H9 (cell line): Measurements from ENCODE around the gene CLEC4C. TPM values are rescaled to one million over a fixed set of nuclear protein-coding genes. Genes with fewer than 3 reads are reported as not detected.
A peak's percentile ranks its signal among the peaks of the same experiment; 100 is the strongest.

Source experiments
- DNase-seq: peaks from one replicate; pipeline ENCODE4 v3.0.0-alpha.2; 2017
- H2AFZ ChIP-seq: one replicate; pipeline ENCODE4 v1.6.1; 2013; ENCODE audit warnings: mild to moderate bottlenecking, low read length, control low read depth, moderate library complexity
- H2AK5ac ChIP-seq: 2 replicates; pipeline ENCODE4 v1.6.1; 2013; ENCODE audit warnings: low read length, control low read depth, mixed read lengths; ENCODE audit not compliant: insufficient read length
- H2BK120ac ChIP-seq: one replicate; pipeline ENCODE4 v1.6.1; 2013; ENCODE audit warnings: low read depth, mild to moderate bottlenecking, low read length, control low read depth, inconsistent platforms; ENCODE audit not compliant: poor library complexity, severe bottlenecking
- H2BK12ac ChIP-seq: 2 replicates; pipeline ENCODE4 v1.6.1; 2013; ENCODE audit warnings: low read length, control low read depth, mixed read lengths, low read depth; ENCODE audit not compliant: insufficient read length
- H2BK15ac ChIP-seq: 2 replicates; pipeline ENCODE4 v1.6.1; 2013; ENCODE audit warnings: low read depth, low read length, control low read depth
- H2BK20ac ChIP-seq: one replicate; pipeline ENCODE4 v1.6.1; 2013; ENCODE audit warnings: low read depth, mild to moderate bottlenecking, low read length, control low read depth, inconsistent platforms; ENCODE audit not compliant: poor library complexity, severe bottlenecking
- H2BK5ac ChIP-seq: 2 replicates; pipeline ENCODE4 v1.6.1; 2013; ENCODE audit warnings: low read length, control low read depth, mixed read lengths; ENCODE audit not compliant: insufficient read length
- H3K14ac ChIP-seq: 2 replicates; pipeline ENCODE4 v1.6.1; 2013; ENCODE audit warnings: low read length, control low read depth; ENCODE audit not compliant: insufficient read depth
- H3K18ac ChIP-seq: 2 replicates; pipeline ENCODE4 v1.6.1; 2013; ENCODE audit warnings: low read depth, mild to moderate bottlenecking, mixed read lengths, low read length, control low read depth; ENCODE audit not compliant: insufficient read length
- H3K23ac ChIP-seq: 2 replicates; pipeline ENCODE4 v1.6.1; 2013; ENCODE audit warnings: low read length, control low read depth, mixed read lengths, low read depth; ENCODE audit not compliant: insufficient read length
- H3K23me2 ChIP-seq: 2 replicates; pipeline ENCODE4 v1.6.1; 2013; ENCODE audit warnings: low read depth, mild to moderate bottlenecking, mixed read lengths, low read length, control low read depth; ENCODE audit not compliant: insufficient read length, poor library complexity, severe bottlenecking
- H3K27ac ChIP-seq: 2 replicates; pipeline ENCODE4 v1.5.1; 2013; ENCODE audit warnings: low read length, control low read depth, mixed read lengths, low read depth; ENCODE audit not compliant: insufficient read length
- H3K27me3 ChIP-seq: 2 replicates; pipeline ENCODE4 v1.6.1; 2013; ENCODE audit warnings: low read length, control low read depth, inconsistent platforms; ENCODE audit not compliant: insufficient read depth
- H3K4ac ChIP-seq: 2 replicates; pipeline ENCODE4 v1.6.1; 2013; ENCODE audit warnings: low read depth, mild to moderate bottlenecking, control low read depth, inconsistent platforms, low read length, moderate library complexity
- H3K4me1 ChIP-seq: 2 replicates; pipeline ENCODE4 v1.6.1; 2013; ENCODE audit warnings: low read length, control low read depth, inconsistent platforms; ENCODE audit not compliant: insufficient read depth
- H3K4me2 ChIP-seq: 2 replicates; pipeline ENCODE4 v1.6.1; 2013; ENCODE audit warnings: low read length, control low read depth, mixed read lengths; ENCODE audit not compliant: insufficient read length, insufficient read depth
- H3K56ac ChIP-seq: 2 replicates; pipeline ENCODE4 v1.6.1; 2013; ENCODE audit warnings: low read depth, mild to moderate bottlenecking, mixed read lengths, low read length, control low read depth; ENCODE audit not compliant: insufficient read length
- H3K79me1 ChIP-seq: 2 replicates; pipeline ENCODE4 v1.6.1; 2013; ENCODE audit warnings: low read depth, mild to moderate bottlenecking, moderate library complexity, low read length, control low read depth, inconsistent platforms; ENCODE audit not compliant: insufficient read depth, poor library complexity, severe bottlenecking
- H3K79me2 ChIP-seq: 2 replicates; pipeline ENCODE4 v1.6.1; 2013; ENCODE audit warnings: low read length, control low read depth, inconsistent platforms; ENCODE audit not compliant: insufficient read depth
- H3K9ac ChIP-seq: 2 replicates; pipeline ENCODE4 v1.6.1; 2013; ENCODE audit warnings: low read length, control low read depth, mixed read lengths; ENCODE audit not compliant: insufficient read length; ENCODE audit errors: extremely low read depth
- H3K9me3 ChIP-seq: one replicate; pipeline ENCODE4 v1.6.1; 2013; ENCODE audit warnings: low read depth, low read length, inconsistent platforms; ENCODE audit not compliant: control insufficient read depth
- H3T11ph ChIP-seq: one replicate; pipeline ENCODE4 v1.6.1; 2013; ENCODE audit warnings: mild to moderate bottlenecking, low read length, control low read depth, inconsistent platforms
- H4K20me1 ChIP-seq: one replicate; pipeline ENCODE4 v1.6.1; 2013; ENCODE audit not compliant: control insufficient read depth, insufficient read length, insufficient read depth
- H4K5ac ChIP-seq: 2 replicates; pipeline ENCODE4 v1.6.1; 2013; ENCODE audit warnings: low read depth, mild to moderate bottlenecking, mixed read lengths, low read length, control low read depth; ENCODE audit not compliant: insufficient read length
- H4K8ac ChIP-seq: replicated peaks from 2 replicates; pipeline ENCODE4 v1.6.1; 2013; ENCODE audit warnings: low read length, control low read depth, mixed read lengths, low read depth; ENCODE audit not compliant: insufficient read length
- H4K91ac ChIP-seq: 2 replicates; pipeline ENCODE4 v1.6.1; 2013; ENCODE audit warnings: low read depth, mild to moderate bottlenecking, moderate library complexity, mixed read lengths, low read length, control low read depth; ENCODE audit not compliant: insufficient read length
- H3K27ac Mint-ChIP-seq, 3 experiments: 2 replicates in 2 of 3; 3 replicates in 1 of 3; pipeline ENCODE4 v1.8.0; 2020 to 2021; ENCODE audit warnings: mixed read lengths in 3 of 3, mild to moderate bottlenecking in 1 of 3, moderate library complexity in 1 of 3
- H3K27me3 Mint-ChIP-seq: 2 replicates; pipeline ENCODE4 v1.8.0; 2021; ENCODE audit warnings: low read depth, mild to moderate bottlenecking, moderate library complexity, mixed read lengths
- H3K36me3 Mint-ChIP-seq, 3 experiments: 2 replicates in 2 of 3; 3 replicates in 1 of 3; pipeline ENCODE4 v1.8.0; 2020 to 2021; ENCODE audit warnings: low read depth in 3 of 3, mixed read lengths in 3 of 3; ENCODE audit not compliant: insufficient read depth in 1 of 3
- H3K4me1 Mint-ChIP-seq, 2 experiments: 2 replicates each; pipeline ENCODE4 v1.8.0; 2020; ENCODE audit warnings: mixed read lengths in 2 of 2
- H3K4me3 Mint-ChIP-seq, 2 experiments: 2 replicates in 1 of 2; 3 replicates in 1 of 2; pipeline ENCODE4 v1.8.0; 2020 to 2021; ENCODE audit warnings: mild to moderate bottlenecking in 2 of 2, mixed read lengths in 2 of 2, moderate library complexity in 1 of 2
- H3K9me3 Mint-ChIP-seq, 2 experiments: 2 replicates in 1 of 2; 3 replicates in 1 of 2; pipeline ENCODE4 v1.8.0; 2020; ENCODE audit warnings: mild to moderate bottlenecking in 2 of 2, mixed read lengths in 2 of 2, moderate library complexity in 1 of 2
- CTCF ChIP-seq: fragments of 200-600 bp; sonication (generic); conservative IDR thresholded peaks from 3 replicates; pipeline ENCODE4 v1.8.0; 2021; ENCODE audit warnings: antibody characterized with exemption, mild to moderate bottlenecking
- WGBS: extraction: QIAGEN DNeasy Blood & Tissue Kit; methylation state at CpG from one replicate; pipeline ENCODE4 v1.1.7; 2013; ENCODE audit warnings: missing lambda C conversion rate, low lambda C conversion rate, mixed read lengths; ENCODE audit not compliant: insufficient read length; ENCODE audit errors: extremely low coverage; 5-methylcytosine and 5-hydroxymethylcytosine counted together
- total RNA-seq: library from RNA; stranded (reverse); gene quantifications from 2 replicates; pipeline ENCODE4 v1.2.1, GENCODE V29; 2021

The CLEC4C gene
- total RNA-seq, 1 experiment from 2014 or later: 0.26 TPM

- H2BK120ac ChIP-seq: no peak overlapping the region
- no CpG with 5 or more reads among the region's 3 CpGs for WGBS
- no peaks in the 10 kb centered on the region; a peak in 1 of 5 replicates for H3K9me3 Mint-ChIP-seq
- no peak overlapping the region for H4K91ac ChIP-seq
- peaks cover 37 to 41% of the 10 kb centered on the region in 2 experiments for H3K4me1 Mint-ChIP-seq
- no peak overlapping the region for H3K18ac ChIP-seq
- H3K14ac ChIP-seq: no peak overlapping the region
- no peak for TF ChIP-seq CTCF
- H3K4me1 ChIP-seq: peaks cover 4% of the 10 kb centered on the region; the same call in 1 of the 2 replicates
- H3K27ac ChIP-seq: peak overlapping the region; percentile 58
- H3K4me2 ChIP-seq: no peak overlapping the region
- H2BK20ac ChIP-seq: no peak overlapping the region
- peak overlapping the region; percentile 2 to 64; a peak in 4 of 5 replicates for H3K4me3 Mint-ChIP-seq
- peaks cover 0 to 6% (median 3%) of the 10 kb centered on the region in 3 experiments; a peak in 2 of 7 replicates for H3K36me3 Mint-ChIP-seq
- H4K5ac ChIP-seq: no peak overlapping the region
- H2AFZ ChIP-seq: no peak overlapping the region
- no peak overlapping the region for H3T11ph ChIP-seq
- no peak overlapping the region for H2BK15ac ChIP-seq
- no peaks in the 10 kb centered on the region for H3K9me3 ChIP-seq
- no peaks in the 10 kb centered on the region for H3K79me2 ChIP-seq
- H3K9ac ChIP-seq: no peak overlapping the region
- no peak overlapping the region for H2BK12ac ChIP-seq
- peak overlapping the region; percentile 21 to 99 (median 89); a peak in 6 of 7 replicates for H3K27ac Mint-ChIP-seq
- H3K79me1 ChIP-seq: no peaks in the 10 kb centered on the region
- no peaks in the 10 kb centered on the region for H3K27me3 Mint-ChIP-seq
- no peaks in the 10 kb centered on the region for H3K27me3 ChIP-seq
- DNase-seq: peak; percentile 48
- H3K23ac ChIP-seq: no peak overlapping the region
- H2AK5ac ChIP-seq: no peak overlapping the region
- H3K23me2 ChIP-seq: no peaks in the 10 kb centered on the region
- H3K4ac ChIP-seq: no peak overlapping the region
- no peak overlapping the region for H2BK5ac ChIP-seq
- H4K20me1 ChIP-seq: no peaks in the 10 kb centered on the region
- no peak overlapping the region for H3K56ac ChIP-seq
- no peak overlapping the region for H4K8ac ChIP-seq
Measured at GRCh38 chr12:7694556-7695236, 52.5 kb downstream of the CLEC4C start.
